GM21619 (cell line): ENCODE results near the gene LTB.

Experiments
- ATAC-seq: cut with Tn5 transposase; IDR thresholded peaks from one replicate; pipeline ENCODE4 v1.9.1; 2021; ENCODE audit not compliant: unreplicated experiment

LTB gene

DNA sequence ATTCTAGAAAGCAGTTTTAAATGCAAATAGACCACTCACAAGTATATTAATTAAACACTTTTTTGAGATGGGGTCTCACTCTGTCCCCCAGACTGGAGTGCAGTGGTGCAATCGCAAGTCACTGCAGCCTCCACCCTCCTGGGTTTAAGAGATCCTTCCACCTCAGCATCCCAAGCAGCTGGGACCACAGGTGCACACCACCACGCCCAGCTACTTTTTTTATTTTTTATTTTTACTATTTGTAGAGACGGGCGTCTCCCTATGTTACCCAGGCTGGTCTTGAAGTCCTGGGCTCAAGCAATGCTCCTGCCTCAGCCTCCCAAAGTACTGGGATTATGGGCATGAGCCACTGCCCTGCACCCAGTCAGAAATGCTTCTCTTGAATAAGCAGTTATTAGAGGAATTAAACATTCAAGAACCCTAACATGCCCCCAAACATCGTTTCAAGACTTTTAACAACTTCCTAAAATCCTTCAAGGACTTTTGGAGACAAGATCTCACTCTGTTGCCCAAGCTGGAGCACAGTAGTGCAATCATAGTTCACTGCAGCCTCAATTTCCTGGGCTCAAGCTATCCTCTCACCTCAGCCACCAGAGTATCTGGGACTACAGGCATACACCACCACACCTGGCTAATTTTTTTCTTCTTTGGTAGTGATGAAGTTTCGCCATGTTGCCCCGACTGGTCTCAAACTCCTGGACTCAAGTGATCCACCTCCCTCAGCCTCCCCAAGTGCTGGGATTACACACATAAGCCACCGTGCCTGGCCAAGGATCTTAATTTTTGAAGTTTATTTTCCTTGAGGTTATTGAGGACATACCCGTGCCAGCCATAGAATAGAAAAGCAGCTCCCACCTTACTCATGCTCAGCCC lies 50.2 kb downstream of the LTB start:
- ATAC-seq = no peak

DNA sequence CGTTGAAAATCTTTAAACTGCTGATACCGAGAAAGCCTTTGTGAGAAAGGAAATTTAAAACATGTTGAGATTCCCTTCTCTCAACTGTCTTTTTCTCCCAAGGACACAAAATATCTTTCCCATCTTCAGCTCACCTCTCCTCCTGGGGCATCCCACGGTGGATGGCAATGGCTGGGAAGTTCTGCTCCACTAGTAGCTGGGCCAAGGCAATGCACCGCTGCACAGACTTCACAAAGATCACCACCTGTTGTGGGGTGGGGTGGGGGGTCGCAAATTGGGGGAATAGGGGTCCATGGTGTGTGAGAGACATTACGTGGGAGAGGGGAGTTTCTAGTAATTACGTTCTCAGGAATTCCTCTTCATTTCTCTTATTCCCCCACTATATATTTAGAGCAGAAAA lies 51.1 kb downstream of the LTB start:
- no peak for ATAC-seq

DNA sequence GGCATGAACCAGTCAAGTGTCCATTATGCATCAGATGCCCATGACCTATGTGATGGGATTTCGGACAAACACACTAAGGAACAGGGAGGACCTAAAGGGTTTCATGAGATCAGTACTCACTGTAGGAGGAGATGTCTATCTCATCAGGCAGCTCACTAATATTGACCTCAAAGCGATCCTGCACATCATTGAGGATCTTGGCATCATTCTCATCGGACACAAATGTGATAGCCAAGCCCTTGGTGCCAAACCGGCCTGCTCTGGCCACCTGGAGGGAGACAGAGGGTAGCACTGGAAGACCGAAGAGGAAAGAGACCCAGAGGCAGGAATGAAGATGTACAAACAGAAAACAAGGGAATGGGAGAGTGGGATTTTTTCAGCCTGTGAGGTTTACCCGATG lies 51.6 kb downstream of the LTB start:
- ATAC-seq = no peak
